Measurements from ENCODE around the gene NCAPH2.

NCAPH2 gene

DNA sequence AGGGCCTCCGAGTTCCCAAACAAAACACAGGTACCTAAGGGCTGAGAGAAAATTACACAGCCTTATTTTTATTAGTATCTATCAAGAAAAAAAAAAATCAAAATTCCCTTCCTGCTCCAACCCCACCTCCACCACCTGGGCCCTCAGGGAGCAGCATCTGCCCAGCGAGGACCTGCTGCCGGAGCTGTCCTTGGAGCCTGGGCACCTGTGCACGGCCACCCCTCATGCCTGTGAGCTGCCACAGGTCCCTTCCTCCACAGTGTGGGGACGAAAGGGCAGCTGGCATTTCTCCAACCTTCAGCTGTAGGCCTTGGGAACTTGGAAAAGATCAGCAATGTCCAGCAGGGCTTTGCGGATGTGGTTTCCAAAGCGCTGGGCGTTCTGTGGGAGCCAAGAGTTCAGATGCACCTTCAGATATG is 61.0 kb downstream of the NCAPH2 start:
- in situ Hi-C loops (cut with MboI; ENCODE audit: low sequenced_read_pairs), result no loop called here

DNA sequence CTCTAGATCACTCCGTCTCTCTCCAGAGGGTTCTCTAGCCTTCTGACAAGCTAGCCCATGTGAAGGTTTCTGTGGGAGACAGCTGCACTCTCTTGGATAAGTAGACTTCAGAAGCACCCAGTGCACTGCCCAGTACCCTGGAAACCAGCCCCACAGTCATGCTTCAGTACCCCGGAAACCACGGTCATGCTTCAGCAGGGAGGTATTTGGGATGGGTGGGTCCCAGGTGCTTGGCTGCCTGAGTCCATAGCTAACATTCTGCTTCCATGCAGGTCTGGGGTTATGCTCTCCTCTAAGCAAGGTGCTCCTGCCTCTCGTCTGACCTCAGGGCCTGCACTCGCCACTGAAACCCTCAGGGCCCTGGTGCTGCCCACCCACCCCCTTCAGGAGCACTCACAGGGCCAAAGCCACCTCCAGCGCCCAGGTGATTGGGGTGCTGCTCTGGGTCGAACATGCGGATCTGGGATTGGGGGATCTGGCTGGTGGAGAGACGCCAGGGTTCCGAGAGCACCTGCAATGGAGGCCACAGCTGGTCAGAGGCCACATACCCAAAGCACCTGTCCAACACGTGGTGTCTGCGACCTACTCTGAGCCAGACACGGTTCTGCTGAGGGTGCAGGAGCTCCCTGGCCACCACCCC is 62.0 kb downstream of the NCAPH2 start:
- in situ Hi-C loops (cut with MboI; ENCODE audit: low sequenced_read_pairs), result no loop called here

DNA sequence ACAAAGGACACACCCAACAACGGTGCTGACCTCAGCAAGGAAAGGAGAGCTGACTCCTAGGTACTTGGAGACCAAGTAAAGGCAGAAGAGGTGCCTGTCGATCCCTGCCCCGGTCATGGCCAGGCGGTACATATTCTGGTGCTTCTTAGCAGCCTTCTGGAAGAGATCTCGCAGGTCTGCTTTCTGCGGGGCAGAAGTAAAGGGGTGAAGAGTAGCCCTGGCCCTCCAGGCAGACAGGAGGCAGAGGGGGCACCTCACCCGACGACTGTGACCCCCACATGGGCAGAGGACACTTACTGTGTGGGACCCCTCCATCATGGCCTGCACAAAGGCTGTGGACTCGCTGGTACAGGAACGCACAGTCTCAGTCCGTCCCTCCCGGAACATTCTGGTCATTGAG is 62.8 kb downstream of the NCAPH2 start:
- in situ Hi-C loops (cut with MboI; ENCODE audit: low sequenced_read_pairs), result no loop called here

DNA sequence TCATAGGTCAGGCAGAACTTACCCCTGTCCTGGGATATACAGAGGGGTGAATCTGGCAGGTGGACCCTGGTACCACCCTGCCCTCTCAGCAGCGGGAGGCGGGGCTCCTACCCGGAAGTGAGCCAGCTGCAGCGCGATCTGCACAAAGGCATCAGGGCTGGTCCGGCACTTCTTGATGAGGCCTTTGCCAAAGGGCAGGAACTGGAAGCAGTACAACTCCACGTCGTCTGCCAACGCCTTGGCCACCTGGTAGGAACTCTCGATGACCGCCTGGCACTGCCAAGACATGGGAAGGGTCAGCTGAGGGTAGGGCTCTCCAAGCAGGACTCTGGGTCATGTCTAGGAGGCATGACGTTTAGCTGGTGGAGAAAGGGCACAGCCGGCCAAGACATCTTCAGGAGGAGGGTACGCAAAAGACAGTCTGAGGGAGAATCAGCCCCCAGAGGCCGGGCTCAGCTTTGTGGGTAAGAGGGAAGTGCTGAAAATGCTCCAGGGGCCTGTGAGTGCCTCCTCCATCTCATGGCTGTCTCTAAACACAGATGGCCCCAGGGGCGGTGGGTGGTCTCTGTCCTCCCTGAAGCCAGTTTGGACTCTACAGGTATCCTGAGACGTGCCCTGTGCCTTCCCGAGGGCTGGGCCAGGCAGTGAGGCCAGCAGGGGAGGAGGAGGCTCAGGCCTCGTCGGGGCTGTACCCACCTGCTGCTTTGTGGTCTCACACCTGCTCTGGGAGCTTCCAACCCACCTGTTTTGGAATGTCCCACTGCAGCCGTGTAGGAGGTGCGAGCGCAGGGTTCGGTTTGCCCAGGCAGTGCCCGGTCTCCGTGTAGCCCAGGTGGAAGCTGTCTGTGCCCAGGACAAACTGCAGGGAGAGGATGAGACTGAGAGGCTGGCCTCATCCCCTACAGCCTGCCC is 63.5 kb downstream of the NCAPH2 start:
- in situ Hi-C loops (cut with MboI; ENCODE audit: low sequenced_read_pairs), result no loop called here

DNA sequence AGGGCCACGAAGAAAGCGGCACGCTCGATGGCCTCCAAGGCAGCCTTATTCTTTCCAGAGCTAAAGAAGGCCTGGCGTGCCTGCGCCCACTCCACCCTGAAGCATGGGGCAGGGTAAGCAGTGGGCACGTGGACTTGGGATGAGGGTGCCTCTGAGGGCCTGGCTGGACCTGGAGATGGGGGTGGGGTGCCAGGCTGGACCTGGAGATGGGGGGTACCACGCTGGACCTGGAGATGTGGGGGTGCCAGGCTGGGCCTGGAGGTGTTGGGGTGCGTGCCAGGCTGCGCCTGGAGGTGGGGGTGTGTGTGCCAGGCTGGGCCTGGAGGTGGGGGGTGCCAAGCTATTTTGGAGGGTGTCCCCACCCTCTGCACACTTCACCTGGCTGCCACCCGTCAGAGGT is 64.9 kb downstream of the NCAPH2 start:
- in situ Hi-C loops (cut with MboI; ENCODE audit: low sequenced_read_pairs), result no loop called here

DNA sequence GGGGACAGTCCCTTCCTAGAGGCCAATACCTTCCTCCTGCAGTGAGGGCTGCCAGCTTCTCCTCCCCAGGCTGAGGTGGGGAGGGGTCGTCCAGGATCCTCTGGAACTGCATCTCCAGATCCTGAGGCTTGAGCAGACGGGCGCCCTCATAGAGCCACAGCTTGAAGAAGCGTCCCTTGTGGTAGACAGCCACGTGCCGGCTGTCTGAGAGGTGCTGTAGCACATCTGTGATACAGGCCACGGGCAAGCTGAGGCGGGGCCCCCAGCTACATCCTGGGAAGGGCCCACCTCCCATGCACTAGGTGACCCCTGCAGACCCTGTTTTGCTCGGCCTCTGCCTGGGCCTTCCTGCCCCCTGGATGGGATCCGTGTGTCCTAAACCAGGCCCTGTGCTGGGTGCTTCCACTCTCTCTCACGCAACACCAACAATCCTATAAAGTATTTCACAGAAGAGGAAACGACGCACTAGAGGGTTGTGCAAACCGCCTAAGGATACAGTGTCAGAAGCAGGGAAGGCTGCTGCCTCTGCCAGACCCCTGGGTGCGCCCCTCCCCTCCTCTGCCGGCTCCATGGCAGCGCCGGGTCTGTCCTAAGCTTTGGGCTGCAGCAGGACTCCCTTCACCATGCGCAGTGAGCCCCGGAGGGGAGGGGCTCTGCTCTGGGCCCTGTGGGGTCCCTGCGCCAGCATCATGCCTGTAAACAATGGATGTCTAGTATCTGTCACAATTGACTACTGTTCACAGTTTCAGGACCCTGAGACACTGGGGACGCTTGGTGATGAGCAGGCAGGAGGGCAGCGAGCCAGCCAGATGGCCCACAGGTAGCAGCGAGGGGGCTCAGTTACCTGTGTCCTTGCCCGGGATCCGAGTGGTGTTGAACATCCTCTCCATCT is 65.7 kb downstream of the NCAPH2 start:
- in situ Hi-C loops (cut with MboI; ENCODE audit: low sequenced_read_pairs), result no loop called here

DNA sequence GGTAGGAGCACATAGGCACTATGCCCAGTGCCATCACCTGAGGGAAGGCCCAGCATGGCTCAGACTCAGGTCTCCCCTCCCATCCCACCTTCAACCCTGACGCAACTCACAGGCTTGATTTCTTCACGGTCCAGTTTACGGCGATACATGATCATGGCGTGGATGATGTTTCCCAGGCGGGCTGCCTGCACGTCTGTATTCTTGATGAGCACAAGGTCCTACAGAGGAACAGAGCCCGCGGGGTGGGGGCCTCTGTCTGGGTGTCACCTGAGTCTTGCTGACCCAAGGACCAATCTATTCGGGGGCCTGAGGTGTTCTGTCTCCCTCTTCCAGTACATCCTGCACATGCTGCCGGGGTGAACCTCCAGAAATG is 66.3 kb downstream of the NCAPH2 start:
- in situ Hi-C loops (cut with MboI; ENCODE audit: low sequenced_read_pairs), result no loop called here

Measured in HL-60/S4 treated with retinoic acid at 250 ng/mL for 4 days and 3 days (cell line).